Type B pancreatic cell (in vitro differentiated cells): ENCODE data around the gene SKIDA1. TPM values are rescaled to one million over a fixed set of nuclear protein-coding genes. Genes with fewer than 3 reads are reported as not detected.

Experiments used
- DNase-seq: peaks from one replicate; pipeline ENCODE4 v3.0.0; 2021; ENCODE audit warnings: mixed read lengths; ENCODE audit not compliant: unreplicated experiment; ENCODE audit errors: extremely low spot score
- H3K27ac Mint-ChIP-seq: 2 replicates; pipeline ENCODE4 v1.8.0; 2021; ENCODE audit warnings: mild to moderate bottlenecking, mixed read lengths
- H3K27me3 Mint-ChIP-seq: 2 replicates; pipeline ENCODE4 v1.8.0; 2021; ENCODE audit warnings: mixed read lengths
- H3K36me3 Mint-ChIP-seq: 2 replicates; pipeline ENCODE4 v1.8.0; 2021; ENCODE audit warnings: mixed read lengths
- H3K4me1 Mint-ChIP-seq: one replicate; pipeline ENCODE4 v1.8.0; 2021; ENCODE audit warnings: mixed read lengths; ENCODE audit not compliant: unreplicated experiment
- H3K4me3 Mint-ChIP-seq: 2 replicates; pipeline ENCODE4 v1.8.0; 2021; ENCODE audit warnings: mild to moderate bottlenecking, mixed read lengths
- H3K9me3 Mint-ChIP-seq: 2 replicates; pipeline ENCODE4 v1.8.0; 2021; ENCODE audit warnings: mixed read lengths
- CTCF ChIP-seq: fragments of 200-600 bp; sonication (generic); conservative IDR thresholded peaks from 2 replicates; pipeline ENCODE4 v1.5.0; 2021; ENCODE audit warnings: antibody characterized with exemption, mild to moderate bottlenecking
- total RNA-seq: library from RNA; stranded (reverse); gene quantifications from 2 replicates; pipeline ENCODE4 v1.2.1, GENCODE V29; 2021; ENCODE audit warnings: low replicate concordance

Gene SKIDA1
- total RNA-seq, 1 donor from 2014 or later = 24.3 TPM

- no peaks in the 10 kb centered on the region for H3K36me3 Mint-ChIP-seq
- peaks cover 47% of the 10 kb centered on the region for H3K4me1 Mint-ChIP-seq
- H3K27ac Mint-ChIP-seq = peak overlapping the region; percentile 57
- H3K9me3 Mint-ChIP-seq = no peaks in the 10 kb centered on the region
- H3K4me3 Mint-ChIP-seq = peak overlapping the region; percentile 92
- H3K27me3 Mint-ChIP-seq = peaks cover 7% of the 10 kb centered on the region
- DNase-seq = no peak
- TF ChIP-seq CTCF = no peak
Measured at GRCh38 chr10:21498377-21498776, 27.1 kb downstream of the SKIDA1 start.

- TF ChIP-seq CTCF = no peak
- no peaks in the 10 kb centered on the region for H3K36me3 Mint-ChIP-seq
- H3K9me3 Mint-ChIP-seq = no peaks in the 10 kb centered on the region
- H3K27ac Mint-ChIP-seq = peak overlapping the region; percentile 57
- H3K27me3 Mint-ChIP-seq = peaks cover 7% of the 10 kb centered on the region
- peak overlapping the region; percentile 92 for H3K4me3 Mint-ChIP-seq
- peaks cover 37% of the 10 kb centered on the region for H3K4me1 Mint-ChIP-seq
- DNase-seq = peak; percentile 92
Measured at GRCh38 chr10:21497177-21497807, 28.2 kb downstream of the SKIDA1 start.

- peak; percentile 78 for DNase-seq
- H3K27ac Mint-ChIP-seq = peak overlapping the region; percentile 95
- H3K9me3 Mint-ChIP-seq = no peaks in the 10 kb centered on the region
- H3K27me3 Mint-ChIP-seq = peaks cover 7% of the 10 kb centered on the region
- H3K4me3 Mint-ChIP-seq = peak overlapping the region; percentile 93
- no peaks in the 10 kb centered on the region for H3K36me3 Mint-ChIP-seq
- peak; percentile 36 for TF ChIP-seq CTCF
- H3K4me1 Mint-ChIP-seq = peaks cover 29% of the 10 kb centered on the region
Measured at GRCh38 chr10:21496343-21497176, 28.9 kb downstream of the SKIDA1 start.

GRCh38 chr10:21495752-21496342 lies 29.6 kb downstream of the SKIDA1 start:
- peak overlapping the region; percentile 95 for H3K27ac Mint-ChIP-seq

More at GRCh38 chr10:21495752-21496342, 29.6 kb downstream of the SKIDA1 start:
- H3K36me3 Mint-ChIP-seq = no peaks in the 10 kb centered on the region
- H3K4me3 Mint-ChIP-seq = peak overlapping the region; percentile 93
- DNase-seq = peak; percentile 97
- no peaks in the 10 kb centered on the region for H3K9me3 Mint-ChIP-seq
- H3K4me1 Mint-ChIP-seq = peaks cover 22% of the 10 kb centered on the region
- peak; percentile 99 for TF ChIP-seq CTCF
- peaks cover 7% of the 10 kb centered on the region for H3K27me3 Mint-ChIP-seq
